HTERT RPE-1 (cell line): Measurements from ENCODE around the gene NTN1.

Experiments used
- in situ Hi-C: fragments of 300-500 bp; cut with MboI; formaldehyde crosslinking; loops from 4 replicates; pipeline ENCODE4 v1.14.3; 2020; ENCODE audit warnings: low sequenced_read_pairs

The NTN1 gene

GRCh38 chr17:9229160-9229825, 208.0 kb downstream of the NTN1 start:
- in situ Hi-C loops = no loop called here

- in situ Hi-C loops = no loop called here
Measured at GRCh38 chr17:9229826-9230201, 208.5 kb downstream of the NTN1 start.

- in situ Hi-C loops = no loop called here
Measured at GRCh38 chr17:9230346-9230745, 209.0 kb downstream of the NTN1 start.

GRCh38 chr17:9230861-9231260, 209.6 kb downstream of the NTN1 start:
- in situ Hi-C loops = no loop called here

- in situ Hi-C loops = no loop called here
Measured at GRCh38 chr17:9231449-9232154, 210.3 kb downstream of the NTN1 start.

GRCh38 chr17:9232155-9232475, 210.8 kb downstream of the NTN1 start:
- in situ Hi-C loops = no loop called here

GRCh38 chr17:9232591-9233270, 211.4 kb downstream of the NTN1 start:
- in situ Hi-C loops = no loop called here

GRCh38 chr17:9233271-9233599, 211.9 kb downstream of the NTN1 start:
- in situ Hi-C loops = no loop called here

- in situ Hi-C loops = no loop called here
Measured at GRCh38 chr17:9233761-9234160, 212.5 kb downstream of the NTN1 start.

- in situ Hi-C loops = no loop called here
Measured at GRCh38 chr17:9234389-9234945, 213.2 kb downstream of the NTN1 start.

- in situ Hi-C loops = no loop called here
Measured at GRCh38 chr17:9235346-9235745, 214.0 kb downstream of the NTN1 start.

- in situ Hi-C loops = no loop called here
Measured at GRCh38 chr17:9236286-9237052, 215.2 kb downstream of the NTN1 start.

GRCh38 chr17:9237053-9237410, 215.7 kb downstream of the NTN1 start:
- in situ Hi-C loops = no loop called here

- in situ Hi-C loops = no loop called here
Measured at GRCh38 chr17:9237661-9238301, 216.5 kb downstream of the NTN1 start.

GRCh38 chr17:9238340-9239245, 217.3 kb downstream of the NTN1 start:
- in situ Hi-C loops = no loop called here

GRCh38 chr17:9239246-9239792, 218.0 kb downstream of the NTN1 start:
- in situ Hi-C loops = no loop called here

GRCh38 chr17:9239793-9240658, 218.7 kb downstream of the NTN1 start:
- in situ Hi-C loops = no loop called here

GRCh38 chr17:9240659-9241370, 219.5 kb downstream of the NTN1 start:
- in situ Hi-C loops = no loop called here
